Measurements from ENCODE around the gene FXN.

FXN gene

DNA sequence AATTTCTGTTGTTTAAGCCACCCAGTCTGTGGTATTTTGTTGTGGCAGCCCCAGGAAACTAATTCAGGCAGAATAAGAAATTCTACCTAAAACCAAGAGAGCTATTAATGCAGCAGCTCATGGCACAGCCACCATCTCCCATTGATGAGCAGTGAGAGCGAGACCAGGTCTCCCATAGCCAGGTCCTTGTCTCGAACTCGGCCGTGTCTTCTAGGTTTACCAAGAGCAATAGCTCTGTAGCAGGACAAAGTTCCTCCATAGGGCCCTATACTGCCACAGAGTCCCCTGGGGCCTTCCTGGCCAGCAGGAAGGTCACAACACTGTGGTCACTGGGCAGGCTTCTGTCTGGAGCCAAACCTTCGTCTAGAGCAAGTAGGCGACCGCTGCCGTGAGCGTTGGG, 104.0 kb downstream of the FXN start:
- Histone ChIP-seq H3K27me3 (ENCODE audit: control insufficient read depth in 1 of 2, insufficient read depth in 1 of 2, low read length in 2 of 2) (peaks cover 0 to 6% of the 10 kb centered on the region in 2 experiments), H4K91ac (ENCODE audit: low read length) (no peak overlapping the region), H3K4ac (ENCODE audit: low read depth in 1 of 2, low read length in 2 of 2) (no peak overlapping the region), H3K9me3 (ENCODE audit: control insufficient read depth, low read length) (no peaks in the 10 kb centered on the region), H2BK15ac (ENCODE audit: low read depth, poor library complexity, severe bottlenecking) (no peak overlapping the region), H2AK5ac (ENCODE audit: low read length, severe bottlenecking) (no peak overlapping the region), H3K27ac (ENCODE audit: low read length, poor library complexity, severe bottlenecking) (no peak overlapping the region), H2BK120ac (ENCODE audit: low read depth, low read length) (no peak overlapping the region), H3K36me3 (ENCODE audit: control insufficient read depth in 1 of 2, insufficient read depth in 2 of 2, low read depth in 1 of 2, low read length in 2 of 2) (peaks cover 0 to 1% of the 10 kb centered on the region in 2 experiments), H3K4me2 (ENCODE audit: low read length, poor library complexity, severe bottlenecking) (no peak overlapping the region), H2BK12ac (ENCODE audit: low read length in 2 of 2) (no peak overlapping the region), H3K18ac (ENCODE audit: low read depth in 1 of 2, low read length in 2 of 2) (no peak overlapping the region), H3K4me1 (ENCODE audit: control insufficient read depth, insufficient read depth, low read depth, low read length) (peaks cover under 1% of the 10 kb centered on the region), H4K8ac (ENCODE audit: low read length) (no peak overlapping the region), H3K9ac (ENCODE audit: low read length) (no peak overlapping the region), H2BK5ac (ENCODE audit: low read depth, low read length, poor library complexity, severe bottlenecking) (no peak overlapping the region), H2AFZ (ENCODE audit: low read depth, low read length) (no peak overlapping the region), H3K23ac (ENCODE audit: low read length in 2 of 2) (no peak overlapping the region), H3K4me3 (ENCODE audit: insufficient read depth in 1 of 2, low read depth in 1 of 2, low read length in 2 of 2) (no peak overlapping the region), H3K79me1 (replicated peaks; ENCODE audit: low read length, poor library complexity, severe bottlenecking) (peaks cover 38% of the 10 kb centered on the region), H3K14ac (ENCODE audit: low read length in 2 of 2) (no peak overlapping the region)
- DNase-seq, result no peak
- WGBS, result 90% methylated on average over 9 of the region's 9 CpGs

DNA sequence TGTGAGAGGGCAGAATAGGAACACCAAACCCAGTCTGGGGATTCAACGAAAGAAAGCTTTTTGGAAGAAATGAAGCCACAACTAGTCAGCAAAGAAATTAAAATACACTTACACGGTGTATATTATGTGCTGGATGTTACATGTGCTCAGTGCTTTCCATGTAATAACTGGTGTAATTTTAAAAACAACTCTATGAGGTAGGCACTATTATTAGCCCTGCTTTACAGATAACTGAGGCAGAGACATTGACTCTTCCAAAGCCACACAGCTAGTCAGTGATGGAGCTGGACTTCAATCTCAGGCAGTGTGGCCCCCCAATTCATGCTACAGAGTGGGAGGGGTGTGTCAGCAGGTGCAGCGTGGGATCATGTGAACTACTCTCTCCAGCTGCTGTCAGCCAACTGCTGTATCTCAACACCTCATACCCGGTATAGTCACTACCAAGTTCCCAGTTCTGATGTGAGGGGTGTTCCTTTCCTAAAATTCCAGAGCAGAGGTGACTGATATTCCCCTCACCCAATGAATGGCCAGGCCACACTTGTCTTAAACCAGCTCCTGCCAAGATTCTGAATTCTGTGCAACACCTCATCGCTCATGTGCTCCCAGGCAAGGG, 104.7 kb downstream of the FXN start:
- Histone ChIP-seq H3K4me1 (ENCODE audit: control insufficient read depth, insufficient read depth, low read depth, low read length) (no peaks in the 10 kb centered on the region), H3K27ac (ENCODE audit: low read length, poor library complexity, severe bottlenecking) (no peak overlapping the region), H2BK15ac (ENCODE audit: low read depth, poor library complexity, severe bottlenecking) (no peak overlapping the region), H3K36me3 (ENCODE audit: control insufficient read depth in 1 of 2, insufficient read depth in 2 of 2, low read depth in 1 of 2, low read length in 2 of 2) (no peaks in the 10 kb centered on the region), H2AFZ (ENCODE audit: low read depth, low read length) (no peak overlapping the region), H4K91ac (ENCODE audit: low read length) (no peak overlapping the region), H3K9ac (ENCODE audit: low read length) (no peak overlapping the region), H4K8ac (ENCODE audit: low read length) (no peak overlapping the region), H2BK120ac (ENCODE audit: low read depth, low read length) (no peak overlapping the region), H2AK5ac (ENCODE audit: low read length, severe bottlenecking) (no peak overlapping the region), H3K23ac (ENCODE audit: low read length in 2 of 2) (no peak overlapping the region), H3K4ac (ENCODE audit: low read depth in 1 of 2, low read length in 2 of 2) (no peak overlapping the region), H3K79me1 (replicated peaks; ENCODE audit: low read length, poor library complexity, severe bottlenecking) (peaks cover 38% of the 10 kb centered on the region), H2BK12ac (ENCODE audit: low read length in 2 of 2) (no peak overlapping the region), H3K27me3 (ENCODE audit: control insufficient read depth in 1 of 2, insufficient read depth in 1 of 2, low read length in 2 of 2) (peaks cover 0 to 6% of the 10 kb centered on the region in 2 experiments), H3K18ac (ENCODE audit: low read depth in 1 of 2, low read length in 2 of 2) (no peak overlapping the region), H3K4me2 (ENCODE audit: low read length, poor library complexity, severe bottlenecking) (no peak overlapping the region), H3K14ac (ENCODE audit: low read length in 2 of 2) (no peak overlapping the region), H3K9me3 (ENCODE audit: control insufficient read depth, low read length) (no peaks in the 10 kb centered on the region), H2BK5ac (ENCODE audit: low read depth, low read length, poor library complexity, severe bottlenecking) (no peak overlapping the region), H3K4me3 (ENCODE audit: insufficient read depth in 1 of 2, low read depth in 1 of 2, low read length in 2 of 2) (no peak overlapping the region)
- DNase-seq, result no peak
- 90% methylated on average over 4 of the region's 5 CpGs for WGBS

- Histone ChIP-seq H3K4me1 (ENCODE audit: control insufficient read depth, insufficient read depth, low read depth, low read length) (no peaks in the 10 kb centered on the region), H3K18ac (ENCODE audit: low read depth in 1 of 2, low read length in 2 of 2) (no peak overlapping the region), H2BK5ac (ENCODE audit: low read depth, low read length, poor library complexity, severe bottlenecking) (no peak overlapping the region), H3K27me3 (ENCODE audit: control insufficient read depth in 1 of 2, insufficient read depth in 1 of 2, low read length in 2 of 2) (peaks cover 0 to 6% of the 10 kb centered on the region in 2 experiments), H2BK15ac (ENCODE audit: low read depth, poor library complexity, severe bottlenecking) (no peak overlapping the region), H2AK5ac (ENCODE audit: low read length, severe bottlenecking) (no peak overlapping the region), H3K4me3 (ENCODE audit: insufficient read depth in 1 of 2, low read depth in 1 of 2, low read length in 2 of 2) (no peak overlapping the region), H2BK120ac (ENCODE audit: low read depth, low read length) (no peak overlapping the region), H3K9ac (ENCODE audit: low read length) (no peak overlapping the region), H2AFZ (ENCODE audit: low read depth, low read length) (no peak overlapping the region), H3K79me1 (replicated peaks; ENCODE audit: low read length, poor library complexity, severe bottlenecking) (peaks cover 36% of the 10 kb centered on the region), H4K91ac (ENCODE audit: low read length) (no peak overlapping the region), H3K4me2 (ENCODE audit: low read length, poor library complexity, severe bottlenecking) (no peak overlapping the region), H3K4ac (ENCODE audit: low read depth in 1 of 2, low read length in 2 of 2) (no peak overlapping the region), H3K23ac (ENCODE audit: low read length in 2 of 2) (no peak overlapping the region), H3K36me3 (ENCODE audit: control insufficient read depth in 1 of 2, insufficient read depth in 2 of 2, low read depth in 1 of 2, low read length in 2 of 2) (no peaks in the 10 kb centered on the region), H2BK12ac (ENCODE audit: low read length in 2 of 2) (no peak overlapping the region), H3K27ac (ENCODE audit: low read length, poor library complexity, severe bottlenecking) (no peak overlapping the region), H4K8ac (ENCODE audit: low read length) (no peak overlapping the region), H3K14ac (ENCODE audit: low read length in 2 of 2) (no peak overlapping the region), H3K9me3 (ENCODE audit: control insufficient read depth, low read length) (no peaks in the 10 kb centered on the region)
- WGBS, result 98% methylated on average over 5 of the region's 5 CpGs
- no peak for DNase-seq
Measured at GRCh38 chr9:69141851-69142250, 106.3 kb downstream of the FXN start.

- H3K9me3 ChIP-seq (ENCODE audit: control insufficient read depth, low read length), result no peaks in the 10 kb centered on the region
- H2BK15ac ChIP-seq (ENCODE audit: low read depth, poor library complexity, severe bottlenecking), result no peak overlapping the region
- no peak overlapping the region for H3K4me2 ChIP-seq (ENCODE audit: low read length, poor library complexity, severe bottlenecking)
- H3K18ac ChIP-seq (ENCODE audit: low read depth in 1 of 2, low read length in 2 of 2), result no peak overlapping the region
- H3K23ac ChIP-seq (ENCODE audit: low read length in 2 of 2), result no peak overlapping the region
- no peak overlapping the region for H3K4ac ChIP-seq (ENCODE audit: low read depth in 1 of 2, low read length in 2 of 2)
- no peak overlapping the region for H3K4me3 ChIP-seq (ENCODE audit: insufficient read depth in 1 of 2, low read depth in 1 of 2, low read length in 2 of 2)
- 97% methylated on average over 1 of the region's 1 CpG for WGBS
- H3K36me3 ChIP-seq (ENCODE audit: control insufficient read depth in 1 of 2, insufficient read depth in 2 of 2, low read depth in 1 of 2, low read length in 2 of 2), result no peaks in the 10 kb centered on the region
- no peak overlapping the region for H2BK12ac ChIP-seq (ENCODE audit: low read length in 2 of 2)
- no peak overlapping the region for H2BK120ac ChIP-seq (ENCODE audit: low read depth, low read length)
- no peak overlapping the region for H2AFZ ChIP-seq (ENCODE audit: low read depth, low read length)
- DNase-seq, result no peak
- no peak overlapping the region for H3K9ac ChIP-seq (ENCODE audit: low read length)
- no peaks in the 10 kb centered on the region for H3K4me1 ChIP-seq (ENCODE audit: control insufficient read depth, insufficient read depth, low read depth, low read length)
- peaks cover 29% of the 10 kb centered on the region for H3K79me1 ChIP-seq (replicated peaks; ENCODE audit: low read length, poor library complexity, severe bottlenecking)
- H4K91ac ChIP-seq (ENCODE audit: low read length), result no peak overlapping the region
- H4K8ac ChIP-seq (ENCODE audit: low read length), result no peak overlapping the region
- no peak overlapping the region for H3K14ac ChIP-seq (ENCODE audit: low read length in 2 of 2)
- no peak overlapping the region for H3K27ac ChIP-seq (ENCODE audit: low read length, poor library complexity, severe bottlenecking)
- no peak overlapping the region for H2BK5ac ChIP-seq (ENCODE audit: low read depth, low read length, poor library complexity, severe bottlenecking)
- no peaks in the 10 kb centered on the region for H3K27me3 ChIP-seq (ENCODE audit: control insufficient read depth in 1 of 2, insufficient read depth in 1 of 2, low read length in 2 of 2)
- no peak overlapping the region for H2AK5ac ChIP-seq (ENCODE audit: low read length, severe bottlenecking)
Measured at GRCh38 chr9:69143291-69143690, 107.7 kb downstream of the FXN start.

Measured in mesenchymal stem cell (in vitro differentiated cells and primary cell).